ENCODE measurements around the gene AFP. TPM values are rescaled to one million over a fixed set of nuclear protein-coding genes. Genes with fewer than 3 reads are reported as not detected.

AFP gene
- 34.0 TPM for total RNA-seq

GRCh38 chr4:73435984-73436383 lies at the start of gene AFP:
AFP (plus strand) TSS chr4:73436221; CDS start chr4:73436263, 42 bp downstream.

GRCh38 chr4:73404042-73404441 lies 32.0 kb upstream of the AFP start, which contains the start of gene ALB:
ALB (plus strand) TSS chr4:73404287; CDS start chr4:73404328, 41 bp downstream.

GRCh38 chr4:73481358-73481757 lies 45.3 kb downstream of the AFP start, which contains the start of gene AFM:
AFM (plus strand) TSS chr4:73481745; CDS start chr4:73481776, 31 bp downstream.

Other genes with a start within 250 kb of the AFP start
- 57.2 TPM for gene ANKRD17, start 177.4 kb upstream of the AFP start, total RNA-seq
- 12.1 TPM for gene ALB, start 31.9 kb upstream of the AFP start, total RNA-seq
- gene AFM, start 45.5 kb downstream of the AFP start, total RNA-seq, result 10.0 TPM
- 5.3 TPM for gene RASSF6, start 184.2 kb downstream of the AFP start, total RNA-seq

Measured in metanephros (tissue), 1 donor.